Measurements from ENCODE around the gene MAPK12. TPM values are rescaled to one million over a fixed set of nuclear protein-coding genes. Genes with fewer than 3 reads are reported as not detected.
A peak's percentile ranks its signal among the peaks of the same experiment; 100 is the strongest.

The MAPK12 gene
- total and polyA plus RNA-seq, 2 of the 8 experiments (the other 6 are each of a cell fraction or from before 2014, with no cell fraction given) = 17.3 to 20.3 TPM

- TF ChIP-seq CTCF (IDR thresholded peaks at IDR 0.05; ENCODE audit: control extremely low read depth in 1 of 3, insufficient read depth in 1 of 3, low read depth in 1 of 3, low read length in 3 of 3) = peak; percentile 83 to 93 (median 84)
- no peak for TF ChIP-seq CBX8 (IDR thresholded peaks at IDR 0.05; ENCODE audit: borderline replicate concordance, low read depth, low read length)
- no peak for TF ChIP-seq BRCA1 (IDR thresholded peaks at IDR 0.05; ENCODE audit: low read depth, low read length)
- no peak for TF ChIP-seq RNF2 (IDR thresholded peaks at IDR 0.05; ENCODE audit: borderline replicate concordance, low read depth, low read length, missing control alignments, poor library complexity, severe bottlenecking)
- TF ChIP-seq MAX (IDR thresholded peaks at IDR 0.05) = 0 out of 2 replicates have a peak, but pooled peaks have one; percentile 28
- TF ChIP-seq BCL11A (IDR thresholded peaks at IDR 0.05; ENCODE audit: low read depth in 2 of 2, low read length in 2 of 2) = no peak
- TF ChIP-seq RAD21 (IDR thresholded peaks at IDR 0.05 in 1 of 2, conservative IDR thresholded peaks at IDR 0.05 in 1 of 2; ENCODE audit: low read depth in 2 of 2, low read length in 2 of 2) = peak; percentile 84 to 89
- no peak for TF ChIP-seq ZNF274 (IDR thresholded peaks at IDR 0.05; ENCODE audit: borderline replicate concordance, extremely low read depth, low read length)
- TF ChIP-seq NANOG (IDR thresholded peaks at IDR 0.05; ENCODE audit: insufficient read depth, low read depth, low read length, poor library complexity, severe bottlenecking) = no peak
These were observed 9.1 kb downstream of the MAPK12 start (continued) for GRCh38 chr22:50252082-50253045.

Data from H1 (cell line).